Transverse colon (tissue), 4 donors: ENCODE measurements around the gene POM121C.
"Not testable (repeated sequence)": the region's sequence is repeated elsewhere in the genome, so short reads cannot be mapped to it uniquely, and the experiment has no call there.

ENCODE experiments used
- CTCF ChIP-seq, 5 experiments: fragments of 200-600 bp in 3 of 5; fragments of 450-650 bp in 2 of 5; sonication (generic) in 3 of 5; IDR thresholded peaks; 1 replicate in 2 of 5; 2 replicates in 3 of 5; pipeline ENCODE4 v1.5.1; 2016 to 2017; ENCODE audit warnings: antibody characterized with exemption in 5 of 5, inconsistent platforms in 3 of 5, mild to moderate bottlenecking in 2 of 5, moderate library complexity in 1 of 5
- POLR2AphosphoS5 ChIP-seq, 3 donors: sonication (generic); formaldehyde crosslinking; IDR thresholded peaks; one replicate each; pipeline ENCODE4 v1.6.1; 2016; ENCODE audit warnings: antibody characterized with exemption in 3 of 3

- not testable (repeated sequence) for TF ChIP-seq POLR2AphosphoS5, CTCF (IDR thresholded peaks at IDR 0.05)
These were observed 5.8 kb downstream of the POM121C start for GRCh38 chr7:75480313-75480712.
